GM19455 (cell line): ENCODE data around the gene USP31.
"Not testable (repeated sequence)": the region's sequence is repeated elsewhere in the genome, so short reads cannot be mapped to it uniquely, and the experiment has no call there.

Experiments
- ATAC-seq: cut with Tn5 transposase; IDR thresholded peaks from one replicate; pipeline ENCODE4 v1.9.1; 2021; ENCODE audit not compliant: unreplicated experiment

The USP31 gene

GRCh38 chr16:23156946-23157460, 7.8 kb upstream of the USP31 start:
- ATAC-seq = no peak

- ATAC-seq = no peak
Observed at GRCh38 chr16:23156110-23156509, 6.9 kb upstream of the USP31 start.

- ATAC-seq = no peak
Observed at GRCh38 chr16:23155445-23156049, 6.3 kb upstream of the USP31 start.

GRCh38 chr16:23152386-23153178, 3.3 kb upstream of the USP31 start:
- ATAC-seq = no peak

GRCh38 chr16:23149993-23150364, 727 bp upstream of the USP31 start:
- no peak for ATAC-seq

- peak; percentile 51 for ATAC-seq
Observed at GRCh38 chr16:23148513-23149266, 562 bp downstream of the USP31 start.

GRCh38 chr16:23148166-23148512, 1.1 kb downstream of the USP31 start:
- ATAC-seq = no peak

GRCh38 chr16:23147666-23148065, 1.6 kb downstream of the USP31 start:
- ATAC-seq = no peak

- ATAC-seq = no peak
Observed at GRCh38 chr16:23146877-23147601, 2.2 kb downstream of the USP31 start.

- ATAC-seq = no peak
Observed at GRCh38 chr16:23145608-23146007, 3.6 kb downstream of the USP31 start.

GRCh38 chr16:23145186-23145585, 4.1 kb downstream of the USP31 start:
- no peak for ATAC-seq

GRCh38 chr16:23144393-23144792, 4.9 kb downstream of the USP31 start:
- ATAC-seq = not testable (repeated sequence)

GRCh38 chr16:23143391-23143790, 5.9 kb downstream of the USP31 start:
- no peak for ATAC-seq

GRCh38 chr16:23141959-23142740, 7.1 kb downstream of the USP31 start:
- no peak for ATAC-seq

- no peak for ATAC-seq
Observed at GRCh38 chr16:23141500-23141899, 7.8 kb downstream of the USP31 start.

GRCh38 chr16:23141033-23141432, 8.2 kb downstream of the USP31 start:
- ATAC-seq = no peak

- ATAC-seq = no peak
Observed at GRCh38 chr16:23140107-23140506, 9.1 kb downstream of the USP31 start.

GRCh38 chr16:23137818-23138217, 11.4 kb downstream of the USP31 start:
- ATAC-seq = no peak

- no peak for ATAC-seq
Observed at GRCh38 chr16:23137256-23137655, 12.0 kb downstream of the USP31 start.

- no peak for ATAC-seq
Observed at GRCh38 chr16:23134274-23134673, 15.0 kb downstream of the USP31 start.
